GM12878 (cell line): ENCODE data around the gene SOX4. TPM values are rescaled to one million over a fixed set of nuclear protein-coding genes. Genes with fewer than 3 reads are reported as not detected.
A peak's percentile ranks its signal among the peaks of the same experiment; 100 is the strongest.

Experiments used
- ATAC-seq: fragments of 200-7000 bp; cut with Tn5 transposase; 3 replicates; pipeline ENCODE4 v1.9.1; 2020; ENCODE audit warnings: mild to moderate bottlenecking, moderate library complexity
- BruUV-seq: library from RNA; stranded (reverse); fragments of 400-500 nt; replicated peaks from 2 replicates; lab custom pipeline; 2021; lab: Mats Ljungman, UMichigan
- CTCF ChIA-PET: fragments of 300-600 bp; sonication (Branson Sonifier 250); formaldehyde crosslinking; extraction: SDS; loops from one replicate; lab custom pipeline; 2021; ENCODE audit warnings: inconsistent platforms; lab: Yijun Ruan, JAX
- POLR2A ChIA-PET: fragments of 350-600 bp; formaldehyde crosslinking; extraction: SDS; loops from one replicate; lab custom pipeline; 2021; ENCODE audit warnings: inconsistent platforms; lab: Charles Lee
- RAD21 ChIA-PET: fragments of 300-600 bp; sonication (Branson Sonifier 250); formaldehyde crosslinking; loops from one replicate; lab custom pipeline; 2023; ENCODE audit warnings: antibody characterized with exemption; ENCODE audit not compliant: unreplicated experiment; lab: Charles Lee
- SMC1A ChIA-PET: fragments of 300-600 bp; sonication (Branson Sonifier 250); formaldehyde crosslinking; loops from one replicate; lab custom pipeline; 2023; ENCODE audit not compliant: unreplicated experiment, uncharacterized antibody; lab: Charles Lee
- DNase-seq: peaks from one replicate; pipeline ENCODE4 v3.0.0-alpha.2; 2011; ENCODE audit warnings: low read depth, low spot score
- FAIRE-seq: peaks from 3 replicates; lab custom pipeline; 2011; peaks lifted over from hg19 to GRCh38; lab: Jason Lieb, UNC
- H2AFZ ChIP-seq: 2 replicates; pipeline ENCODE4 v1.6.0; 2011; ENCODE audit warnings: low read depth, low read length, control low read depth; ENCODE audit not compliant: control insufficient read depth
- H3K27ac ChIP-seq: 2 replicates; pipeline ENCODE4 v1.5.1; 2011; ENCODE audit warnings: control low read depth; ENCODE audit not compliant: control insufficient read depth, insufficient read depth
- H3K27me3 ChIP-seq, 2 experiments: replicated peaks in 1 of 2; 2 replicates each; pipeline versions ENCODE4 v1.6.0 to v1.6.1; 2011; ENCODE audit warnings: low read length in 1 of 2; ENCODE audit not compliant: control insufficient read depth in 2 of 2, insufficient read depth in 2 of 2
- H3K36me3 ChIP-seq, 2 experiments: 2 replicates each; pipeline ENCODE4 v1.5.1; 2011; ENCODE audit warnings: low read length in 1 of 2; ENCODE audit not compliant: control insufficient read depth in 2 of 2, insufficient read depth in 2 of 2
- H3K4me1 ChIP-seq: 2 replicates; pipeline ENCODE4 v1.6.1; 2011; ENCODE audit warnings: mild to moderate bottlenecking, low read length, moderate library complexity, mixed read lengths; ENCODE audit not compliant: control insufficient read depth, insufficient read depth
- H3K4me2 ChIP-seq: 2 replicates; pipeline ENCODE4 v1.6.0; 2011; ENCODE audit warnings: control low read depth; ENCODE audit not compliant: control insufficient read depth, insufficient read depth
- H3K4me3 ChIP-seq: fragments of 200-600 bp; sonication (generic); 2 replicates; pipeline ENCODE4 v1.5.1; 2016
- H3K79me2 ChIP-seq: 2 replicates; pipeline ENCODE4 v1.6.0; 2011; ENCODE audit warnings: low read length; ENCODE audit not compliant: control insufficient read depth, insufficient read depth
- H3K9ac ChIP-seq: 2 replicates; pipeline ENCODE4 v1.8.0; 2011; ENCODE audit warnings: low read length, control low read depth, mixed read lengths; ENCODE audit not compliant: control insufficient read depth, insufficient read depth
- H3K9me3 ChIP-seq: replicated peaks from 3 replicates; pipeline ENCODE4 v1.5.1; 2011; ENCODE audit warnings: mild to moderate bottlenecking, low read length; ENCODE audit not compliant: control insufficient read depth, insufficient read depth
- H4K20me1 ChIP-seq: 2 replicates; pipeline ENCODE4 v1.6.0; 2011; ENCODE audit not compliant: control insufficient read depth, insufficient read depth
- CBFB ChIP-seq: IDR thresholded peaks from 2 replicates; pipeline ENCODE4 v1.6.1; 2016; ENCODE audit warnings: antibody characterized with exemption, low read depth
- CBX5 ChIP-seq: sonication (generic); IDR thresholded peaks from 2 replicates; pipeline ENCODE4 v1.6.1; 2016; ENCODE audit warnings: low read depth, moderate library complexity, mild to moderate bottlenecking, inconsistent platforms
- CREM ChIP-seq: IDR thresholded peaks from 2 replicates; pipeline ENCODE4 v1.6.1; 2014; ENCODE audit warnings: antibody characterized with exemption, low read depth
- EGR1 ChIP-seq, 2 experiments: IDR thresholded peaks; 1 replicate in 1 of 2; 2 replicates in 1 of 2; pipeline ENCODE4 v1.6.1; 2011 to 2012; ENCODE audit warnings: low read depth in 2 of 2, low read length in 2 of 2, borderline replicate concordance in 1 of 2, mild to moderate bottlenecking in 1 of 2, moderate library complexity in 1 of 2
- ESRRA ChIP-seq: IDR thresholded peaks from 2 replicates; pipeline ENCODE4 v1.6.1; 2012; ENCODE audit warnings: mild to moderate bottlenecking, low read length, improper control_type of control experiment
- HDGF ChIP-seq: fragments of 450-650 bp; IDR thresholded peaks from 2 replicates; pipeline ENCODE4 v1.6.1; 2016; ENCODE audit warnings: antibody characterized with exemption
- NR2F1 ChIP-seq: fragments of 450-650 bp; conservative IDR thresholded peaks from 2 replicates; pipeline ENCODE4 v1.6.1; 2017; ENCODE audit warnings: mild to moderate bottlenecking
- NRF1 ChIP-seq: conservative IDR thresholded peaks from 2 replicates; pipeline ENCODE4 v1.6.1; 2011; ENCODE audit warnings: mild to moderate bottlenecking, low read depth, low read length, improper control_type of control experiment
- POLR2A ChIP-seq: IDR thresholded peaks from 2 replicates; pipeline ENCODE4 v1.6.1; 2011; ENCODE audit warnings: low read depth, mild to moderate bottlenecking, low read length
- TARDBP ChIP-seq: IDR thresholded peaks from 2 replicates; pipeline ENCODE4 v1.6.1; 2016; ENCODE audit warnings: borderline replicate concordance
- TCF3 ChIP-seq: IDR thresholded peaks from 2 replicates; pipeline ENCODE4 v1.6.1; 2012; ENCODE audit warnings: low read depth, mild to moderate bottlenecking, low read length, borderline replicate concordance; ENCODE audit not compliant: insufficient read depth
- ZNF207 ChIP-seq: fragments of 450-650 bp; IDR thresholded peaks from 2 replicates; pipeline ENCODE4 v1.6.1; 2014; ENCODE audit warnings: antibody characterized with exemption, mild to moderate bottlenecking, borderline replicate concordance
- ZNF274 ChIP-seq: IDR thresholded peaks from one replicate; pipeline ENCODE4 v1.8.0; 2011; ENCODE audit not compliant: insufficient read length, insufficient read depth
- WGBS: methylation state at CpG from one replicate; pipeline ENCODE4 v1.1.6; 2016; ENCODE audit warnings: low lambda C conversion rate; ENCODE audit not compliant: insufficient replicate concordance, insufficient coverage; ENCODE audit errors: missing lambda C conversion rate; 5-methylcytosine and 5-hydroxymethylcytosine counted together
- in situ Hi-C: fragments of 300-500 bp; cut with MboI; formaldehyde crosslinking; loops from 9 replicates; pipeline ENCODE4 v1.14.3; 2018; ENCODE audit warnings: mixed read lengths
- intact Hi-C: fragments of 100-400 bp; cut with micrococcal nuclease; formaldehyde crosslinking; loops from one replicate; pipeline ENCODE4 v1.14.2; 2022; ENCODE audit not compliant: unreplicated experiment
- polyA plus RNA-seq, 11 experiments: library from polyadenylated mRNA; depleted of rRNA in 4 of 11; unstranded in 6 of 11; stranded (reverse) in 5 of 11; fragments of >200 nt; fragmentation: Nextera tagmentation in 4 of 11; fragmentation: Illumina TruSeq in 1 of 11; extraction: Ambion mirVana in 4 of 11; extraction: Trizol in 1 of 11; gene quantifications; 1 replicate in 1 of 11; 2 replicates in 10 of 11; pipeline versions ENCODE4 v1.2.1 to v1.2.3, GENCODE V29; 2011 to 2016; ENCODE audit warnings: inconsistent platforms in 2 of 11, missing spikeins in 2 of 11, low read depth in 1 of 11
- total RNA-seq, 4 experiments: library from RNA; depleted of rRNA in 3 of 4; stranded (reverse); fragments of >200 nt in 3 of 4; fragmentation: Illumina TruSeq in 1 of 4; extraction: Trizol in 1 of 4; gene quantifications; 2 replicates each; pipeline versions ENCODE4 v1.2.1 to v1.2.3, GENCODE V29; 2013 to 2021
- TF ChIP-seq, protein P1 (sequence below): IDR thresholded peaks from 2 replicates; pipeline ENCODE4 v1.6.1; 2012; ENCODE audit warnings: mild to moderate bottlenecking, low read depth, low read length
- TF ChIP-seq, protein P2 (sequence below): IDR thresholded peaks from 2 replicates; pipeline ENCODE4 v1.6.1; 2011; ENCODE audit warnings: low read depth, mild to moderate bottlenecking, low read length, moderate library complexity, borderline replicate concordance; ENCODE audit errors: extremely low read depth
- TF ChIP-seq, protein P3 (sequence below): IDR thresholded peaks from 2 replicates; pipeline ENCODE4 v1.6.1; 2011; ENCODE audit warnings: borderline replicate concordance, low read depth, mild to moderate bottlenecking, moderate library complexity, low read length; ENCODE audit not compliant: insufficient read depth, poor library complexity, severe bottlenecking
- TF ChIP-seq, protein P4 (sequence below): IDR thresholded peaks from 2 replicates; pipeline ENCODE4 v1.6.1; 2011; ENCODE audit warnings: borderline replicate concordance, low read depth, mild to moderate bottlenecking, moderate library complexity, mixed read lengths, low read length; ENCODE audit not compliant: insufficient read depth; ENCODE audit errors: extremely low read length

SOX4 gene
- total and polyA plus RNA-seq, 10 of the 15 experiments (the other 5 are each of a cell fraction or from before 2014, with no cell fraction given) = 16.8 to 119 (median 26.5) TPM

DNA sequence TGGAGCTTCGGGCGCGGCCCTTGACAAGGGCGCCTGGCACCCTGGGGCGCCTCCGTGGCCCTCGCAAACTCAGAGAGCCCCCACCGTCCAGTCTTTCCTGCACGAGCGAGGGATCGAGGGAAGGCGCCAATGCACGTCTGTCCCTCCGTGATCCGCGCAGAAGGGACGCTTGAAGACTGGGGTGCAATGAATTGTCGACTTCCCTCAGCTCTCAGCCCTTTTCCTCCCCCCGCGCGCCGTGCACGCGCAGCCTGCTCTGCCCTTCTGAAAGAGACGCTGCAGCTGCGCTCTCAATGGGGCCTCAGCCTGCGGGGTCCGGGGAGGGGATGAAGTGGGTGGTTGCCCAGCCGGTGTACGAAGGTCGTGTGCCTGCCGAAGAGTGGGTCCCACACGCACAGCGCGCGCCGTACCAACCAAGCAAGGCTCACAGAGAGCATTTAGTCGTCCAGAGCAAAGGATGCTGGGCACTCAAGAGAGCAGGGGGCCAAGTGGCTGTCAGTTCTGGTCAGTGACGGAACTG lies 5.5 kb upstream of the SOX4 start:
- FAIRE-seq (no peak), ATAC-seq (peak; percentile 63), DNase-seq (no peak)
- H3K9me3 ChIP-seq = no peaks in the 10 kb centered on the region
- peak overlapping the region; percentile 58 for H2AFZ ChIP-seq
- WGBS = 1% methylated on average over 37 of the region's 39 CpGs
- BruUV-seq = no TSS peak
- in situ Hi-C loops = loop anchor here (5.0 to 25.0 kb wide), 4 partner anchors 401 to 1026 kb away; no protein-coding TSS in a partner anchor
- peak overlapping the region; percentile 77 for H3K27ac ChIP-seq
- intact Hi-C loops = loop anchor here (1.0 to 10.0 kb wide), 3 partner anchors 150 to 403 kb away; no protein-coding TSS in a partner anchor
- ChIA-PET CTCF (interaction anchor here (0.6 to 9.5 kb wide), 24 partner anchors 9 to 1023 kb away, joined by 3 to 137 read pairs (median 4); no protein-coding TSS in a partner anchor), SMC1A (interaction anchor here (0.6 to 3.8 kb wide), 25 partner anchors 9 to 1050 kb away, joined by 3 to 62 read pairs (median 4); no protein-coding TSS in a partner anchor), RAD21 (interaction anchor here (0.6 to 5.1 kb wide), 29 partner anchors 8 to 1183 kb away, joined by 3 to 83 read pairs (median 4); no protein-coding TSS in a partner anchor), POLR2A (interaction anchor here (0.6 to 2.1 kb wide), 12 partner anchors 11 to 1023 kb away, joined by 3 to 17 read pairs (median 6); no protein-coding TSS in a partner anchor)
- no peaks in the 10 kb centered on the region for H3K79me2 ChIP-seq
- H3K4me2 ChIP-seq = peak overlapping the region; percentile 94
- H3K9ac ChIP-seq = peak overlapping the region; percentile 72
- H3K36me3 ChIP-seq = no peaks in the 10 kb centered on the region
- H3K27me3 ChIP-seq = no peaks in the 10 kb centered on the region
- peak overlapping the region; percentile 79 for H3K4me3 ChIP-seq
- peaks cover 4% of the 10 kb centered on the region; the same call in 1 of the 2 replicates for H3K4me1 ChIP-seq
- no peaks in the 10 kb centered on the region for H4K20me1 ChIP-seq
- no peak for TF ChIP-seq CBFB
- peak; percentile 79; the same call in 1 of the 2 replicates for TF ChIP-seq TARDBP
- TF ChIP-seq, protein P1, sequence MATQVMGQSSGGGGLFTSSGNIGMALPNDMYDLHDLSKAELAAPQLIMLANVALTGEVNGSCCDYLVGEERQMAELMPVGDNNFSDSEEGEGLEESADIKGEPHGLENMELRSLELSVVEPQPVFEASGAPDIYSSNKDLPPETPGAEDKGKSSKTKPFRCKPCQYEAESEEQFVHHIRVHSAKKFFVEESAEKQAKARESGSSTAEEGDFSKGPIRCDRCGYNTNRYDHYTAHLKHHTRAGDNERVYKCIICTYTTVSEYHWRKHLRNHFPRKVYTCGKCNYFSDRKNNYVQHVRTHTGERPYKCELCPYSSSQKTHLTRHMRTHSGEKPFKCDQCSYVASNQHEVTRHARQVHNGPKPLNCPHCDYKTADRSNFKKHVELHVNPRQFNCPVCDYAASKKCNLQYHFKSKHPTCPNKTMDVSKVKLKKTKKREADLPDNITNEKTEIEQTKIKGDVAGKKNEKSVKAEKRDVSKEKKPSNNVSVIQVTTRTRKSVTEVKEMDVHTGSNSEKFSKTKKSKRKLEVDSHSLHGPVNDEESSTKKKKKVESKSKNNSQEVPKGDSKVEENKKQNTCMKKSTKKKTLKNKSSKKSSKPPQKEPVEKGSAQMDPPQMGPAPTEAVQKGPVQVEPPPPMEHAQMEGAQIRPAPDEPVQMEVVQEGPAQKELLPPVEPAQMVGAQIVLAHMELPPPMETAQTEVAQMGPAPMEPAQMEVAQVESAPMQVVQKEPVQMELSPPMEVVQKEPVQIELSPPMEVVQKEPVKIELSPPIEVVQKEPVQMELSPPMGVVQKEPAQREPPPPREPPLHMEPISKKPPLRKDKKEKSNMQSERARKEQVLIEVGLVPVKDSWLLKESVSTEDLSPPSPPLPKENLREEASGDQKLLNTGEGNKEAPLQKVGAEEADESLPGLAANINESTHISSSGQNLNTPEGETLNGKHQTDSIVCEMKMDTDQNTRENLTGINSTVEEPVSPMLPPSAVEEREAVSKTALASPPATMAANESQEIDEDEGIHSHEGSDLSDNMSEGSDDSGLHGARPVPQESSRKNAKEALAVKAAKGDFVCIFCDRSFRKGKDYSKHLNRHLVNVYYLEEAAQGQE = no peak
- peak; percentile 45; the same call in 1 of the 2 replicates for TF ChIP-seq CBX5
- TF ChIP-seq POLR2A = peak; percentile 75
- TF ChIP-seq, protein P2, sequence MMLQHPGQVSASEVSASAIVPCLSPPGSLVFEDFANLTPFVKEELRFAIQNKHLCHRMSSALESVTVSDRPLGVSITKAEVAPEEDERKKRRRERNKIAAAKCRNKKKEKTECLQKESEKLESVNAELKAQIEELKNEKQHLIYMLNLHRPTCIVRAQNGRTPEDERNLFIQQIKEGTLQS = no peak
- TF ChIP-seq CREM = peak; percentile 24; the same call in 1 of the 2 replicates
- TF ChIP-seq ZNF274 = no peak
- 0 out of 2 replicates have a peak, but pooled peaks have one; percentile 3 for TF ChIP-seq TCF3
- TF ChIP-seq, protein P3, sequence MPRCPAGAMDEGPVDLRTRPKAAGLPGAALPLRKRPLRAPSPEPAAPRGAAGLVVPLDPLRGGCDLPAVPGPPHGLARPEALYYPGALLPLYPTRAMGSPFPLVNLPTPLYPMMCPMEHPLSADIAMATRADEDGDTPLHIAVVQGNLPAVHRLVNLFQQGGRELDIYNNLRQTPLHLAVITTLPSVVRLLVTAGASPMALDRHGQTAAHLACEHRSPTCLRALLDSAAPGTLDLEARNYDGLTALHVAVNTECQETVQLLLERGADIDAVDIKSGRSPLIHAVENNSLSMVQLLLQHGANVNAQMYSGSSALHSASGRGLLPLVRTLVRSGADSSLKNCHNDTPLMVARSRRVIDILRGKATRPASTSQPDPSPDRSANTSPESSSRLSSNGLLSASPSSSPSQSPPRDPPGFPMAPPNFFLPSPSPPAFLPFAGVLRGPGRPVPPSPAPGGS = no peak
- 0 out of 2 replicates have a peak, but pooled peaks have one; percentile 33 for TF ChIP-seq HDGF
- TF ChIP-seq NRF1 = 0 out of 2 replicates have a peak, but pooled peaks have one; percentile 1
- TF ChIP-seq ESRRA = no peak
- TF ChIP-seq, protein P4, sequence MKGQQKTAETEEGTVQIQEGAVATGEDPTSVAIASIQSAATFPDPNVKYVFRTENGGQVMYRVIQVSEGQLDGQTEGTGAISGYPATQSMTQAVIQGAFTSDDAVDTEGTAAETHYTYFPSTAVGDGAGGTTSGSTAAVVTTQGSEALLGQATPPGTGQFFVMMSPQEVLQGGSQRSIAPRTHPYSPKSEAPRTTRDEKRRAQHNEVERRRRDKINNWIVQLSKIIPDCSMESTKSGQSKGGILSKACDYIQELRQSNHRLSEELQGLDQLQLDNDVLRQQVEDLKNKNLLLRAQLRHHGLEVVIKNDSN = no peak
- 0 out of 2 replicates have a peak, but pooled peaks have one; percentile 7 for TF ChIP-seq NR2F1
- no peak for TF ChIP-seq ZNF207
- no peak for TF ChIP-seq EGR1 (IDR thresholded peaks at IDR 0.05; ENCODE audit: borderline replicate concordance in 1 of 2, low read depth in 2 of 2, low read length in 2 of 2)
